Smooth muscle cell (in vitro differentiated cells): Measurements from ENCODE around the gene ANKRD66. TPM values are rescaled to one million over a fixed set of nuclear protein-coding genes. Genes with fewer than 3 reads are reported as not detected.

ENCODE experiments used
- DNase-seq: peaks from one replicate; lab custom pipeline; 2025; ENCODE audit not compliant: unreplicated experiment; lab: John Stamatoyannopoulos, UW
- H2AFZ ChIP-seq: fragments of 200-600 bp; sonication (generic); 2 replicates; pipeline ENCODE4 v1.6.0; 2016; ENCODE audit warnings: antibody characterized with exemption, low read depth, mild to moderate bottlenecking
- H3F3A ChIP-seq: fragments of 200-600 bp; sonication (generic); 2 replicates; pipeline ENCODE4 v1.6.0; 2017; ENCODE audit warnings: antibody characterized with exemption, low read depth
- H3K27ac ChIP-seq: fragments of 200-600 bp; sonication (generic); 2 replicates; pipeline ENCODE4 v1.5.1; 2016; ENCODE audit warnings: low read depth, mild to moderate bottlenecking
- H3K27me3 ChIP-seq: fragments of 200-600 bp; sonication (generic); 2 replicates; pipeline ENCODE4 v1.6.1; 2016; ENCODE audit warnings: low read depth, mild to moderate bottlenecking
- H3K36me3 ChIP-seq: fragments of 200-600 bp; sonication (generic); 2 replicates; pipeline ENCODE4 v1.5.1; 2016; ENCODE audit warnings: low read depth
- H3K4me1 ChIP-seq: fragments of 200-600 bp; sonication (generic); 2 replicates; pipeline ENCODE4 v1.5.1; 2016; ENCODE audit warnings: low read depth
- H3K4me2 ChIP-seq: fragments of 200-600 bp; sonication (generic); 2 replicates; pipeline ENCODE4 v1.6.0; 2016; ENCODE audit warnings: mild to moderate bottlenecking
- H3K4me3 ChIP-seq: fragments of 200-600 bp; sonication (generic); 2 replicates; pipeline ENCODE4 v1.5.1; 2016; ENCODE audit warnings: mild to moderate bottlenecking
- H3K79me2 ChIP-seq: fragments of 200-600 bp; sonication (generic); 2 replicates; pipeline ENCODE4 v1.6.0; 2016; ENCODE audit warnings: low read depth, mild to moderate bottlenecking
- H3K9ac ChIP-seq: fragments of 200-600 bp; sonication (generic); 2 replicates; pipeline ENCODE4 v1.6.0; 2016; ENCODE audit warnings: low read depth
- H3K9me3 ChIP-seq: fragments of 200-600 bp; sonication (generic); replicated peaks from 2 replicates; pipeline ENCODE4 v1.5.1; 2016; ENCODE audit warnings: low read depth
- H4K20me1 ChIP-seq: fragments of 200-600 bp; sonication (generic); 2 replicates; pipeline ENCODE4 v1.6.0; 2016; ENCODE audit warnings: low read depth
- WGBS: methylation state at CpG from one replicate; pipeline ENCODE4 v1.1.7; 2016; ENCODE audit warnings: low lambda C conversion rate; 5-methylcytosine and 5-hydroxymethylcytosine counted together
- polyA plus RNA-seq: library from polyadenylated mRNA; unstranded; fragments of >200 nt; fragmentation: Nextera tagmentation; extraction: Ambion mirVana; gene quantifications from 2 replicates; pipeline ENCODE4 v1.2.1, GENCODE V29; 2016
- total RNA-seq: library from RNA; depleted of rRNA; stranded (reverse); fragments of >200 nt; gene quantifications from 2 replicates; pipeline ENCODE4 v1.2.3, GENCODE V29; 2014
- TF ChIP-seq, protein P1 (sequence below): fragments of 200-600 bp; sonication (generic); IDR thresholded peaks from 2 replicates; pipeline ENCODE4 v1.5.1; 2017; ENCODE audit warnings: borderline replicate concordance, mild to moderate bottlenecking, antibody characterized with exemption; ENCODE audit not compliant: insufficient read depth, poor library complexity, severe bottlenecking

The ANKRD66 gene
- total and polyA plus RNA-seq, 2 experiments from 2014 or later, result not detected

DNA sequence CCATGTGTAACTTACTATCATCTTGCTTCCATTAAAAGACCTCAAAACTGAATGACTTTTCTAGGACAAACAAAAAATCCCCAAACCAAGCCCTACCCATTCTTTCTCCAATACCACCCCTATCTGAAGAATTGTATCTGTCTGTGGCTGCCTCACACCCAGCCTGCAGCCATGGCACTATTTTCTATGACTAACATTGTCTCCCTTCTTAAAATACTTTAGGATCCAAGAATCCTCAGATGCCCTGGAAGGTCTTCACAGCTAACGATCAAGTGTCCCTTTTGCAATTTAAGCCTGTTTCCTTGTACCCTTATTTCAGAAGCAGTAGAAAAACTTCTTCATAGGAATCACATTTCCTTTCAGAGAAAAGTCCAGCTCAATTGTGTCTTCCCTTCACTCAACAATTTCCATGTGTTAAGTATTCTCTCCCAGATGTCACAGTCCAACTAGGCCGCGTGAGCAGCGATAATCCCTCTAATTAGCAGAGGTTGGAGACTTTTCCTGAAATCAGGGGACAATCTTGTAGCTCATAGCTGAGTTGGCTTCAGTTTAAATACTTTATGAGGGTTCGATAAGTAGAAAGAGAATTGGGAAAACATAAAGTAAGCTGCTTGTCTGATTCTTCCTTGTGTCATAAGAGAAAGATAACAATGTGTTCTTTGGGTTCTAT lies 41.3 kb downstream of the ANKRD66 start:
- DNase-seq, result no peak
- Histone ChIP-seq H2AFZ (no peak overlapping the region), H3K9ac (no peak overlapping the region), H3K4me1 (no peaks in the 10 kb centered on the region), H3F3A (no peaks in the 10 kb centered on the region), H4K20me1 (no peaks in the 10 kb centered on the region), H3K79me2 (no peaks in the 10 kb centered on the region), H3K9me3 (no peaks in the 10 kb centered on the region), H3K4me2 (no peak overlapping the region), H3K36me3 (no peaks in the 10 kb centered on the region), H3K27ac (no peak overlapping the region), H3K27me3 (no peaks in the 10 kb centered on the region), H3K4me3 (no peak overlapping the region)
- TF ChIP-seq, protein P1, sequence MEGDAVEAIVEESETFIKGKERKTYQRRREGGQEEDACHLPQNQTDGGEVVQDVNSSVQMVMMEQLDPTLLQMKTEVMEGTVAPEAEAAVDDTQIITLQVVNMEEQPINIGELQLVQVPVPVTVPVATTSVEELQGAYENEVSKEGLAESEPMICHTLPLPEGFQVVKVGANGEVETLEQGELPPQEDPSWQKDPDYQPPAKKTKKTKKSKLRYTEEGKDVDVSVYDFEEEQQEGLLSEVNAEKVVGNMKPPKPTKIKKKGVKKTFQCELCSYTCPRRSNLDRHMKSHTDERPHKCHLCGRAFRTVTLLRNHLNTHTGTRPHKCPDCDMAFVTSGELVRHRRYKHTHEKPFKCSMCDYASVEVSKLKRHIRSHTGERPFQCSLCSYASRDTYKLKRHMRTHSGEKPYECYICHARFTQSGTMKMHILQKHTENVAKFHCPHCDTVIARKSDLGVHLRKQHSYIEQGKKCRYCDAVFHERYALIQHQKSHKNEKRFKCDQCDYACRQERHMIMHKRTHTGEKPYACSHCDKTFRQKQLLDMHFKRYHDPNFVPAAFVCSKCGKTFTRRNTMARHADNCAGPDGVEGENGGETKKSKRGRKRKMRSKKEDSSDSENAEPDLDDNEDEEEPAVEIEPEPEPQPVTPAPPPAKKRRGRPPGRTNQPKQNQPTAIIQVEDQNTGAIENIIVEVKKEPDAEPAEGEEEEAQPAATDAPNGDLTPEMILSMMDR, result no peak
- 89% methylated on average over 5 of the region's 5 CpGs for WGBS

DNA sequence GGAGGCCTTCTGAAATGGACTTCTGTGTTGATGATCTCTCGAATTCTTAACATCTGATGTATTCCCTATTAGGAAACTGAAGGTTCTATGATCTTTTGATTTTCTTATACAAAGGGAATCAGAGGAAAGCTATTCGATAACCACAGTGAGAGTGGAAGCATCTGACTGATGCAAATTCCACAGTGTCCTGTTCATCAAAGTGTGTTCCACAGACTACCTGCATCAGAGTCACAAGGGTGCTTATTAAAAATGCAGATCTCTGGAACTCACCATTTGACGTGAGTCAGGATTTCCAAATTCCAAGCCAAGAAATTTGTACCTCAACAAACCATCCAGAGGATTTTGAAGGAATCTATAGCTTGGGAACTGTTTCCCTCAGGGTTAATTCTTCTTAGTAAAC lies 42.1 kb downstream of the ANKRD66 start:
- no peak overlapping the region for H3K27ac ChIP-seq
- no peak for DNase-seq
- TF ChIP-seq, protein P1, result no peak

DNA sequence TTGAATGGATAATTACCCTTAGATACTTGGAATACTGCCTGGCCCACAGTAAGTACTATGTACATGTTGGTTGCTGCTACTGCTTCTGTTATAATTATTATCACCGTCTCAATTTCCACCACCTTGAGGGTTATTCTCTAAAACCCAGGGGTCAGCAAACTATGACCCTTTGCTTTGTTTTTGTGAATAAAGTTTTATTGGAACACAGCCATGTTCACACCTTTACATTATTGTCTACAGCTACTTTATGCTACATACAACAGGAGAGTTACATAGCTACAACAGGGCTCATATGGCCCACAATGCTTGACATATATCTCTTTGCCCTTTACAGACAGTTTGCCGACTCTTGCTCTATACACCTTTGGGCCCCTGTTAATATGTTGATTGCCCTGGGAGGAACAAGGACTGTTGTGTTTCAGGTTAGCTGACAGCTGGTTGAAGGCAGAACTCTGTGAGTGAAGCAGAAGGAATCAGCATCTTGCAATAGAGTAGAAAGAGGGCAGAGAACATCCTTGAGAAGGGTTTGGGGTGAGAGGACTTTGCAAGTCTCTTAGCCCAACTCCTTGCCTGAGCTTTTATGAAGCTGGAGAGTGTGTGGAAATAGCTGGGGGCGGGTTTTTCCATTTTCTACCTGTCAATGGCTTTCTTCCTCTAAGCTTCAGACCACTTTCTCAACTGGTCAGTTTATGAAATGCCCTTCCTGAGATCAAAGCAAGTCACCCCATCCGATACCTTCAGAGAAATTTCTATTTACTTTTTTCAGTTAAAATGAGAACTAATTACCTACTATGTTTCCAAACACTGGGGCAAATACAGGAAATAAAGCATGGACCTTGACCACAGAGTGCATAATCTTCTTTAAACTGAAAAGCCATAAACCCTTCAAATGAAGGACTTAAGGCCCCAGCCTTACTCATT lies 43.0 kb downstream of the ANKRD66 start:
- no peaks in the 10 kb centered on the region for H3K36me3 ChIP-seq
- no peak overlapping the region for H3K27ac ChIP-seq
- no peak for DNase-seq
- no peaks in the 10 kb centered on the region for H3K9me3 ChIP-seq
- no peak overlapping the region for H3K4me3 ChIP-seq
- H3F3A ChIP-seq, result no peaks in the 10 kb centered on the region
- H3K27me3 ChIP-seq, result no peaks in the 10 kb centered on the region
- H3K4me1 ChIP-seq, result no peaks in the 10 kb centered on the region
- no peak overlapping the region for H3K4me2 ChIP-seq
- no peaks in the 10 kb centered on the region for H4K20me1 ChIP-seq
- WGBS, result 79% methylated on average over 4 of the region's 4 CpGs
- no peaks in the 10 kb centered on the region for H3K79me2 ChIP-seq
- TF ChIP-seq, protein P1, result no peak
- no peak overlapping the region for H3K9ac ChIP-seq
- H2AFZ ChIP-seq, result no peak overlapping the region

More for the DNA sequence above, 42.1 kb downstream of the ANKRD66 start:
- H3K79me2 ChIP-seq, result no peaks in the 10 kb centered on the region
- no peak overlapping the region for H3K4me3 ChIP-seq
- no peak overlapping the region for H2AFZ ChIP-seq
- H3K4me1 ChIP-seq, result no peaks in the 10 kb centered on the region
- WGBS, result 89% methylated on average over 3 of the region's 3 CpGs
- no peak overlapping the region for H3K4me2 ChIP-seq
- H3F3A ChIP-seq, result no peaks in the 10 kb centered on the region
- H3K36me3 ChIP-seq, result no peaks in the 10 kb centered on the region
- H3K9ac ChIP-seq, result no peak overlapping the region
- no peaks in the 10 kb centered on the region for H3K27me3 ChIP-seq
- no peaks in the 10 kb centered on the region for H4K20me1 ChIP-seq
- no peaks in the 10 kb centered on the region for H3K9me3 ChIP-seq
